Coronary artery (tissue), 2 donors: ENCODE results near the gene ATXN1.

ENCODE experiments used
- DNase-seq: peaks from one replicate; pipeline ENCODE4 v3.0.0-alpha.2; 2017; ENCODE audit warnings: low spot score
- H3K27ac ChIP-seq, 2 donors: fragments of 200-600 bp; sonication (generic); one replicate each; pipeline ENCODE4 v1.5.1; 2016 to 2019
- H3K4me3 ChIP-seq: fragments of 200-600 bp; sonication (generic); 2 replicates; pipeline ENCODE4 v1.5.1; 2016; ENCODE audit warnings: mild to moderate bottlenecking, moderate library complexity
- TF ChIP-seq, protein P1 (sequence below): fragments of 200-600 bp; sonication (generic); IDR thresholded peaks from one replicate; pipeline ENCODE4 v1.5.1; 2019; ENCODE audit warnings: antibody characterized with exemption

Gene ATXN1

GRCh38 chr6:16335176-16335575 is 426.1 kb downstream of the ATXN1 start:
- no peak for DNase-seq
- TF ChIP-seq, protein P1, sequence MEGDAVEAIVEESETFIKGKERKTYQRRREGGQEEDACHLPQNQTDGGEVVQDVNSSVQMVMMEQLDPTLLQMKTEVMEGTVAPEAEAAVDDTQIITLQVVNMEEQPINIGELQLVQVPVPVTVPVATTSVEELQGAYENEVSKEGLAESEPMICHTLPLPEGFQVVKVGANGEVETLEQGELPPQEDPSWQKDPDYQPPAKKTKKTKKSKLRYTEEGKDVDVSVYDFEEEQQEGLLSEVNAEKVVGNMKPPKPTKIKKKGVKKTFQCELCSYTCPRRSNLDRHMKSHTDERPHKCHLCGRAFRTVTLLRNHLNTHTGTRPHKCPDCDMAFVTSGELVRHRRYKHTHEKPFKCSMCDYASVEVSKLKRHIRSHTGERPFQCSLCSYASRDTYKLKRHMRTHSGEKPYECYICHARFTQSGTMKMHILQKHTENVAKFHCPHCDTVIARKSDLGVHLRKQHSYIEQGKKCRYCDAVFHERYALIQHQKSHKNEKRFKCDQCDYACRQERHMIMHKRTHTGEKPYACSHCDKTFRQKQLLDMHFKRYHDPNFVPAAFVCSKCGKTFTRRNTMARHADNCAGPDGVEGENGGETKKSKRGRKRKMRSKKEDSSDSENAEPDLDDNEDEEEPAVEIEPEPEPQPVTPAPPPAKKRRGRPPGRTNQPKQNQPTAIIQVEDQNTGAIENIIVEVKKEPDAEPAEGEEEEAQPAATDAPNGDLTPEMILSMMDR, result no peak

GRCh38 chr6:16334671-16335070 is 426.6 kb downstream of the ATXN1 start:
- Histone ChIP-seq H3K27ac (peak overlapping the region; percentile 27 to 64), H3K4me3 (no peak overlapping the region)
- TF ChIP-seq, protein P1, result no peak
- DNase-seq, result no peak

More at GRCh38 chr6:16335176-16335575, 426.1 kb downstream of the ATXN1 start:
- Histone ChIP-seq H3K27ac (peak overlapping the region; percentile 27 to 64), H3K4me3 (no peak overlapping the region)

DNA sequence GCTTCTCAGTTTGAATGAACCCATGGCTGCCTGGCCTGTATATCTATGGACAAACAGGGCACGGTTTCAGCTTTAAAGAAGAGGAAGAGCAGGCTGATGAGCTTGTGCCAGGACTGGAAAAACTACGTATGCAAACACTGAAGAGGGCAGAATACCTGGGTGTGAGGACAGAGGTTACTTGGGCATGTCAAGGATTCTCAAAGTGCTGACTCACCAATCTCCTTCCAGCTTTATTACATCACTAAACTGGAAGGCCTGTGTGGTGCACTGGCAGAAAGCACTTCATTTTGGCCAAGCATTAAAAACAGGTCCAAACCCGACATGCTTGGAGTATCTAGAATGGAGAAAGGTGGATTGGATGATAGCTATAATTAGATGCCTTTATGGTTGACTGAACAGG is 427.7 kb downstream of the ATXN1 start:
- DNase-seq, result no peak
- Histone ChIP-seq H3K27ac (no peak overlapping the region), H3K4me3 (no peak overlapping the region)
- TF ChIP-seq, protein P1, result no peak

- no peak for DNase-seq
- Histone ChIP-seq H3K27ac (no peak overlapping the region), H3K4me3 (no peak overlapping the region)
- TF ChIP-seq, protein P1, result peak; percentile 79
Measured at GRCh38 chr6:16332175-16332542, 429.1 kb downstream of the ATXN1 start.

GRCh38 chr6:16331384-16332174 is 429.7 kb downstream of the ATXN1 start:
- TF ChIP-seq, protein P1, result peak; percentile 81
- Histone ChIP-seq H3K27ac (no peak overlapping the region), H3K4me3 (no peak overlapping the region)
- no peak for DNase-seq

DNA sequence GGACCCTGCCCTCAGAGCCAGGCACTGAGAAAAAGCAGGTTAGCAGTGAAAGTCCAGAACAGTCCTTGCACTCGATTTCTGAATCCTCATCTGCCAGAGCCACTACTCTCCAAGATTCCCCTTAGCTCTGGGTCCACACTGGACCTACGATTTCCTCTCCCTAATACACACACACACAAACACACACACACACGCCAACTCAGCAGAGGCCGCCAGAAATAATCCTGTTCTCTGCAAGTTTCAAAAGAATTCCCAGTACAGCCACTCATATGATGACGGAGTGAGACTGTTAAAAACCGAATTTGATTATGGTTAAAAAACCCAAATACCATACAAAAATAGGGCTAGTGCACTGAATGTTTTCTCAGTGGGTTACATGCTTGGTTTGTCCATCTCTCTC is 432.0 kb downstream of the ATXN1 start:
- no peak for DNase-seq
- no peak overlapping the region for H3K27ac ChIP-seq
- no peak overlapping the region for H3K4me3 ChIP-seq
- TF ChIP-seq, protein P1, result no peak

DNA sequence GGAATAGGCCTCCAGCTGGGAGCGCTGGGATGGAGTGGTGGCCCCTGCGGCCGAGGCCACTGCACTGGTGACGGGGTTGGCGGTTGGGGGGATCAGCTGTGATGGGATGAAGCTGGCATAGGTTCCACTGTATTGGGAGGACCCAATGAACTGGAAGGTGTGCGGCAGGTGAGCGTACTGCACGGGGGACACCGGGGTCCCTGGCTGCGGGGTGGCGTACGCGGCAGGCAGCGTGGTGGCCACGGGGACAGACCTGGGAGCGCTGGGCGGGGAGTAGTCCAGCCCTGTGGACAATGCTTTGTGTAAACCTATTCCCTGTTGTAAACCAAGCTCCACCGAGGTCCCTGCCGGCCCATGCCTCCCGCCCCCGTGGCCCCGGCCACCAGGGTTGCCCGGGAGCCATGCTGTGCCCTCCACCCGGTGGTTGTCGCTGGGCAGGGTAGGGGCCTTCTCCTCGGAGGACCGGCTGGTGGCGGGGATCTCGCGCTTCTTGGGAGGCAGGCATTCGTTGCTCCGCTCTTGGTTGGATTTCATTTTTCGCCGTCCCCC is 433.4 kb downstream of the ATXN1 start:
- no peak for DNase-seq
- H3K27ac ChIP-seq, result no peak overlapping the region
- H3K4me3 ChIP-seq, result no peak overlapping the region
- TF ChIP-seq, protein P1, result no peak
